Fibroblast of skin of left biceps (primary cell): ENCODE results near the gene BSN.
"Not testable (repeated sequence)": the region's sequence is repeated elsewhere in the genome, so short reads cannot be mapped to it uniquely, and the experiment has no call there.

Source experiments
- DNase-seq, 2 experiments: peaks; one replicate each; pipeline ENCODE4 v3.0.0-alpha.2; 2013; ENCODE audit warnings: low read depth in 2 of 2

The BSN gene

GRCh38 chr3:49535971-49536874 is 18.1 kb upstream of the BSN start:
- DNase-seq: no peak

GRCh38 chr3:49536875-49537533 is 17.3 kb upstream of the BSN start:
- no peak for DNase-seq

- DNase-seq: peak; percentile 74 to 78
Measured at GRCh38 chr3:49539659-49540560, 14.4 kb upstream of the BSN start.

- no peak for DNase-seq
Measured at GRCh38 chr3:49552087-49552486, 2.2 kb upstream of the BSN start.

GRCh38 chr3:49553324-49553691 is 969 bp upstream of the BSN start:
- DNase-seq: peak in 1 of 2 experiments; percentile 17

- DNase-seq: no peak
Measured at GRCh38 chr3:49554633-49555265, 472 bp downstream of the BSN start.

GRCh38 chr3:49556500-49557275 is 2.4 kb downstream of the BSN start:
- no peak for DNase-seq

- DNase-seq: no peak
Measured at GRCh38 chr3:49563040-49563578, 8.8 kb downstream of the BSN start.

GRCh38 chr3:49563766-49564165 is 9.5 kb downstream of the BSN start:
- no peak for DNase-seq

GRCh38 chr3:49566312-49566711 is 12.0 kb downstream of the BSN start:
- no peak for DNase-seq

GRCh38 chr3:49567406-49567805 is 13.1 kb downstream of the BSN start:
- no peak for DNase-seq

- DNase-seq: no peak
Measured at GRCh38 chr3:49568965-49569364, 14.7 kb downstream of the BSN start.

- DNase-seq: no peak
Measured at GRCh38 chr3:49570028-49570654, 15.9 kb downstream of the BSN start.

GRCh38 chr3:49582177-49582576 is 27.9 kb downstream of the BSN start:
- DNase-seq: no peak

GRCh38 chr3:49585261-49585755 is 31.0 kb downstream of the BSN start:
- not testable (repeated sequence) for DNase-seq

- no peak for DNase-seq
Measured at GRCh38 chr3:49591615-49592014, 37.3 kb downstream of the BSN start.

- DNase-seq: peak; percentile 15 to 24
Measured at GRCh38 chr3:49593041-49593440, 38.8 kb downstream of the BSN start.

GRCh38 chr3:49600781-49601180 is 46.5 kb downstream of the BSN start:
- DNase-seq: no peak

- DNase-seq: no peak
Measured at GRCh38 chr3:49601358-49602048, 47.2 kb downstream of the BSN start.
